GM12878 (cell line): ENCODE results near the gene OSBPL2.

Experiments used
- SIN3A ChIP-seq: IDR thresholded peaks from 2 replicates; pipeline ENCODE4 v1.6.1; 2012; ENCODE audit warnings: low read depth, low read length, improper control_type of control experiment
- SPI1 ChIP-seq: IDR thresholded peaks from 2 replicates; pipeline ENCODE4 v1.6.1; 2011; ENCODE audit warnings: low read depth, mild to moderate bottlenecking, low read length, moderate library complexity, borderline replicate concordance; ENCODE audit not compliant: insufficient read depth
- STAT1 ChIP-seq: fragments of 450-650 bp; conservative IDR thresholded peaks from 2 replicates; pipeline ENCODE4 v1.6.1; 2014; ENCODE audit warnings: antibody characterized with exemption, mild to moderate bottlenecking
- TF ChIP-seq, protein P1 (sequence below), 3 experiments: IDR thresholded peaks in 2 of 3; conservative IDR thresholded peaks in 1 of 3; 2 replicates each; pipeline ENCODE4 v1.5.1; 2011; ENCODE audit warnings: low read depth in 3 of 3, low read length in 3 of 3, mild to moderate bottlenecking in 3 of 3, control low read depth in 2 of 3, moderate library complexity in 2 of 3, inconsistent platforms in 1 of 3, mixed read lengths in 1 of 3; ENCODE audit not compliant: control insufficient read depth in 2 of 3, insufficient read depth in 1 of 3; ENCODE audit errors: extremely low read depth in 1 of 3
- TF ChIP-seq, protein P2 (sequence below): IDR thresholded peaks from 2 replicates; pipeline ENCODE4 v1.6.1; 2012; ENCODE audit warnings: low read depth, low read length, improper control_type of control experiment
- TF ChIP-seq, protein P3 (sequence below): fragments of 450-650 bp; IDR thresholded peaks from 2 replicates; pipeline ENCODE4 v1.6.1; 2016; ENCODE audit warnings: mild to moderate bottlenecking

DNA sequence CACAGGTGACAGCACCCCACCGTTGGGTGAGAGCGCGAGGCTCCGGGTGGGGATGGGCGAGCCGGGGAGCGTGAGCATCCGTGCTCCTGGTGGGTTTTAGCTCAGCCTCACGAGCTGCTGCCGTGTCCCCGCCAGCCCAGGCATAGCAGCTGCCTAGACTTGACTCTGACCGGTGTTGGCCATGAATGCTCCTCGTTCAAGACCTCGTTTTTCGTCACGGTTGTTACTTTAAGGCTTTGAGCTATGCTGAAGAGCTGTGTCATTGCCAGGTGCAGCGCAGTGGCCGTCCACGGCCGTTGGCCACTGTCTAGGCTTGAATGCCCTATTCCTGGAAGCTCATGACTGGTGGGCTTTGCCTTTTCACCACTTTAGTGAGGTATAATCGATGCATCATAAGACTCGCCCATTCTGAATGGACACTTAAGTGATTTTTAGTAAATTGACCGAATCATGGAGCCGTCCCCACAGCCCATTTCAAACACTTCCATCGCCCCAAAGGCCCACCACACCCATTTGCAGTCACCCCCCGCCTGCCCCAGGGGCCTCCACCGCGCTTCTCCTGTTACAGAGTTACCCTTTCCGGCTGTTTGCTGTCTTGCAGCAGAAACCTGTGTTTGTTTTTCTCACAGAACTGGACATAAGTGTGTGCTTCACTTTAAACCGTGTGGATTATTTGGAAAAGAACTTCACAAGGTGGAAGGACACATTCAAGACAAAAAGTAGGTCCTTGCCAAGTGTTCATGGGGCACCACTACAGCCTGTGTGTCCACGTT, 43.0 kb downstream of the OSBPL2 start:
- TF ChIP-seq, protein P1, sequence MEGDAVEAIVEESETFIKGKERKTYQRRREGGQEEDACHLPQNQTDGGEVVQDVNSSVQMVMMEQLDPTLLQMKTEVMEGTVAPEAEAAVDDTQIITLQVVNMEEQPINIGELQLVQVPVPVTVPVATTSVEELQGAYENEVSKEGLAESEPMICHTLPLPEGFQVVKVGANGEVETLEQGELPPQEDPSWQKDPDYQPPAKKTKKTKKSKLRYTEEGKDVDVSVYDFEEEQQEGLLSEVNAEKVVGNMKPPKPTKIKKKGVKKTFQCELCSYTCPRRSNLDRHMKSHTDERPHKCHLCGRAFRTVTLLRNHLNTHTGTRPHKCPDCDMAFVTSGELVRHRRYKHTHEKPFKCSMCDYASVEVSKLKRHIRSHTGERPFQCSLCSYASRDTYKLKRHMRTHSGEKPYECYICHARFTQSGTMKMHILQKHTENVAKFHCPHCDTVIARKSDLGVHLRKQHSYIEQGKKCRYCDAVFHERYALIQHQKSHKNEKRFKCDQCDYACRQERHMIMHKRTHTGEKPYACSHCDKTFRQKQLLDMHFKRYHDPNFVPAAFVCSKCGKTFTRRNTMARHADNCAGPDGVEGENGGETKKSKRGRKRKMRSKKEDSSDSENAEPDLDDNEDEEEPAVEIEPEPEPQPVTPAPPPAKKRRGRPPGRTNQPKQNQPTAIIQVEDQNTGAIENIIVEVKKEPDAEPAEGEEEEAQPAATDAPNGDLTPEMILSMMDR (IDR thresholded peaks at IDR 0.05 in 2 of 3, conservative IDR thresholded peaks at IDR 0.05 in 1 of 3; ENCODE audit: control insufficient read depth in 2 of 3, extremely low read depth in 1 of 3, insufficient read depth in 1 of 3, low read depth in 3 of 3, low read length in 3 of 3) = no peak
- TF ChIP-seq, protein P2, sequence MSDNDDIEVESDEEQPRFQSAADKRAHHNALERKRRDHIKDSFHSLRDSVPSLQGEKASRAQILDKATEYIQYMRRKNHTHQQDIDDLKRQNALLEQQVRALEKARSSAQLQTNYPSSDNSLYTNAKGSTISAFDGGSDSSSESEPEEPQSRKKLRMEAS = no peak
- TF ChIP-seq STAT1 (no peak), SPI1 (no peak), SIN3A (no peak)
- TF ChIP-seq, protein P3, sequence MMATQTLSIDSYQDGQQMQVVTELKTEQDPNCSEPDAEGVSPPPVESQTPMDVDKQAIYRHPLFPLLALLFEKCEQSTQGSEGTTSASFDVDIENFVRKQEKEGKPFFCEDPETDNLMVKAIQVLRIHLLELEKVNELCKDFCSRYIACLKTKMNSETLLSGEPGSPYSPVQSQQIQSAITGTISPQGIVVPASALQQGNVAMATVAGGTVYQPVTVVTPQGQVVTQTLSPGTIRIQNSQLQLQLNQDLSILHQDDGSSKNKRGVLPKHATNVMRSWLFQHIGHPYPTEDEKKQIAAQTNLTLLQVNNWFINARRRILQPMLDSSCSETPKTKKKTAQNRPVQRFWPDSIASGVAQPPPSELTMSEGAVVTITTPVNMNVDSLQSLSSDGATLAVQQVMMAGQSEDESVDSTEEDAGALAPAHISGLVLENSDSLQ = no peak
